Measurements from ENCODE around the gene PCDH12. TPM values are rescaled to one million over a fixed set of nuclear protein-coding genes. Genes with fewer than 3 reads are reported as not detected.
A peak's percentile ranks its signal among the peaks of the same experiment; 100 is the strongest.

The PCDH12 gene
- total RNA-seq, 1 donor from 2014 or later, result not detected

DNA sequence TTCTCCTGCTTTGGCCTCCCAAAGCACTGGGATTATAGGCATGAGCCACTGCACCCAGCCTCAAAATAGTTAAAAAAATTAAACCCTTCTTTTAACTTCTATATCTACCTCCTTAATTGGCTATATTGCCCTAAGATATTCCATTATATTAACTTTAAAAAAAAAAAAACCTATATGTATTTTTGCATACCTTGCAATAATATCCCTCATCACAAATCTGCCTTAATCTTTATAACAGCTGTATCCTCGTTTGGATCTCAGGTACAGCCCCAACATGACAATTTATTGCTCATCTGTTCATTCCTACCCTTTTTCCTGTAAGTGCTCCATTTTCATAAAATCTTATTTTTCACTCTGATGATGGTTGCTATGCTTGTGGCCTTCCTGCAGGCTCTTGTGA lies 42.2 kb upstream of the PCDH12 start:
- TF ChIP-seq, protein P1, sequence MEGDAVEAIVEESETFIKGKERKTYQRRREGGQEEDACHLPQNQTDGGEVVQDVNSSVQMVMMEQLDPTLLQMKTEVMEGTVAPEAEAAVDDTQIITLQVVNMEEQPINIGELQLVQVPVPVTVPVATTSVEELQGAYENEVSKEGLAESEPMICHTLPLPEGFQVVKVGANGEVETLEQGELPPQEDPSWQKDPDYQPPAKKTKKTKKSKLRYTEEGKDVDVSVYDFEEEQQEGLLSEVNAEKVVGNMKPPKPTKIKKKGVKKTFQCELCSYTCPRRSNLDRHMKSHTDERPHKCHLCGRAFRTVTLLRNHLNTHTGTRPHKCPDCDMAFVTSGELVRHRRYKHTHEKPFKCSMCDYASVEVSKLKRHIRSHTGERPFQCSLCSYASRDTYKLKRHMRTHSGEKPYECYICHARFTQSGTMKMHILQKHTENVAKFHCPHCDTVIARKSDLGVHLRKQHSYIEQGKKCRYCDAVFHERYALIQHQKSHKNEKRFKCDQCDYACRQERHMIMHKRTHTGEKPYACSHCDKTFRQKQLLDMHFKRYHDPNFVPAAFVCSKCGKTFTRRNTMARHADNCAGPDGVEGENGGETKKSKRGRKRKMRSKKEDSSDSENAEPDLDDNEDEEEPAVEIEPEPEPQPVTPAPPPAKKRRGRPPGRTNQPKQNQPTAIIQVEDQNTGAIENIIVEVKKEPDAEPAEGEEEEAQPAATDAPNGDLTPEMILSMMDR (conservative IDR thresholded peaks at IDR 0.05), result no peak
- H3K36me3 Mint-ChIP-seq, result peaks cover 22% of the 10 kb centered on the region

DNA sequence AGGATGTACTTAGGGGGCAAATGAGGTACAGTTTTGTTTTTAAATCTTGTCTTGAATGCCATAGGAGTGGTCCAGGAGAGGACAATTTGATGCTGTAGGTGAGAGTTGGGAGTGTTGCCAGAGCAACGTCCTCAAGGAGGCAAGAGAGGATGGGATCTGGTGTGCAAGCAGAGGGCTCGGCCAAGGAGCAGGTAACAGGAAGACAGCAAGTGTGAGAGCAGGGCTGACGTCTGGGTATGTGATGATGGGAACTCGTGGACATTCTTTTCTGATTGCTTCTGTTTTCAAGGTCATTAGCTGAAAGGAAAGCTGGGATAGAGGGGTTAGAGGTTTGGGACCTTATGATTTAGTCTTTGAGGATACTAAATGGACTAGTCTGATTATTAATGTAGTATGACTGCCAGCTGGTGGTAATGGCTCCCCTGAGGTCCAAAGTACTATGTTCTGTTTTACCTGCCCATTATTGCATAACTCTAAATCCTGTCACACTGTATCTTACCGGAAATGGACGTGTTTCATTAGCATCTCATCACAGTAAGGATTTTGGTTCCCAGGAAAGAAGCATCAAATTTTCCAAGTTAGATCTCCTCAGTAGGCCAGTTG lies 39.5 kb upstream of the PCDH12 start:
- Mint-ChIP-seq H3K27ac (no peak overlapping the region), H3K27me3 (no peaks in the 10 kb centered on the region), H3K9me3 (no peaks in the 10 kb centered on the region), H3K4me1 (ENCODE audit: unreplicated experiment) (peaks cover 5% of the 10 kb centered on the region), H3K4me3 (no peak overlapping the region), H3K36me3 (peaks cover 27% of the 10 kb centered on the region)
- TF ChIP-seq, protein P1 (conservative IDR thresholded peaks at IDR 0.05), result no peak
- DNase-seq (ENCODE audit: extremely low spot score, unreplicated experiment), result no peak

More for the DNA sequence above, 42.2 kb upstream of the PCDH12 start:
- Mint-ChIP-seq H3K27ac (no peak overlapping the region), H3K4me1 (ENCODE audit: unreplicated experiment) (peaks cover 5% of the 10 kb centered on the region), H3K4me3 (no peak overlapping the region), H3K27me3 (no peaks in the 10 kb centered on the region), H3K9me3 (no peaks in the 10 kb centered on the region)
- DNase-seq (ENCODE audit: extremely low spot score, unreplicated experiment), result no peak

DNA sequence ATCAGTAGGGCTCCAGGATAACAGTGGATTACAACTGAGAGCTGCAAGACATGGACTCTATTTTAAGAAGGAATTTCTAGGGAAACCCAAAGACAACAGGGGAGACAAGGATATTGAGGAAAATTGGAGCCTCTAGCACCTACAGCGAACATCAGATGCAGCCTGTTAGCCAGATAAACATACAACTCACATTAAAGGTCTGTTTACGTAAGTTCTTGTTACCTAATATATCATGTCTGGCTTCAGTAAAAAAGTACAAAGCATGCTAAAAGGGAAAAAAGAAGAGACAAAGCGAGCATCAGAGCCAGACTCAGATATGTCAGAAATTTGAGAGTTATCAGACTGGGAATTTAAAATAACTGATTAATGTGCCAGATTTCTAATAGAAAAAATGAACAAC lies 37.7 kb upstream of the PCDH12 start:
- no peaks in the 10 kb centered on the region for H3K27me3 Mint-ChIP-seq
- H3K9me3 Mint-ChIP-seq, result no peaks in the 10 kb centered on the region
- TF ChIP-seq, protein P1 (conservative IDR thresholded peaks at IDR 0.05), result no peak
- peaks cover 5% of the 10 kb centered on the region for H3K4me1 Mint-ChIP-seq (ENCODE audit: unreplicated experiment)
- H3K36me3 Mint-ChIP-seq, result peaks cover 31% of the 10 kb centered on the region
- H3K27ac Mint-ChIP-seq, result no peak overlapping the region
- no peak overlapping the region for H3K4me3 Mint-ChIP-seq
- no peak for DNase-seq (ENCODE audit: extremely low spot score, unreplicated experiment)

DNA sequence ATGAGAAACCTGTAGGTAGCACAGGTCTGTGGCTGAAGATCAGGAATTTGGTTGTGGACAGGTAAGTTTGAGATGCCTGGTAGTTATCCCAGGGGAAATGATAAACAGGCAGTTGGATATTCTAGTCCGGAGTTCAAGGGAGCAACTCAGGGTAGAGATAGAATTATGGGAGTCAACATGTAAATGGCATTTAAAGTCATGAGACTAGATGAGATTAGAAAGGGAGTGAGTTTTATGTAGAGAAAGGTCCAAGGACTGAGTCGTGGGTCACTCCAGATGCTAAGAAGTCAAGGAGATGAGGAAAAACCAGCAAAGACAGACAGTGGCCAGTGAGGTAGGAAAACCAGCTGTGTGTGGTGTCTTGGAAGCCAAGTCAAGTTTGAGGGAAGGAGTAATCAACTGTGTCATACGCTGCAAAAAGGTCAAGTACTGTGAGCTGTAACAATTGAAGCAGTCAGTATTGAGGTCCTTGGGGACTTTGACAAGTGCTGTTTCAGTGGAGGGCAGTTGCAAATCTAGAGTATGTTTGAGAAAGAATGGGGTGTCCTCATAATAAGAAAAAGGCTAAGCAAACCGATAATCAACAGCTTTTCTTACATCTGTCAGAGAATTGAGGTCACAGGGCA lies 36.6 kb upstream of the PCDH12 start:
- no peak overlapping the region for H3K4me3 Mint-ChIP-seq
- H3K36me3 Mint-ChIP-seq, result peaks cover 27% of the 10 kb centered on the region
- H3K27me3 Mint-ChIP-seq, result no peaks in the 10 kb centered on the region
- H3K27ac Mint-ChIP-seq, result no peak overlapping the region
- TF ChIP-seq, protein P1 (conservative IDR thresholded peaks at IDR 0.05), result no peak
- no peaks in the 10 kb centered on the region for H3K9me3 Mint-ChIP-seq
- peaks cover 5% of the 10 kb centered on the region for H3K4me1 Mint-ChIP-seq (ENCODE audit: unreplicated experiment)
- DNase-seq (ENCODE audit: extremely low spot score, unreplicated experiment), result no peak

DNA sequence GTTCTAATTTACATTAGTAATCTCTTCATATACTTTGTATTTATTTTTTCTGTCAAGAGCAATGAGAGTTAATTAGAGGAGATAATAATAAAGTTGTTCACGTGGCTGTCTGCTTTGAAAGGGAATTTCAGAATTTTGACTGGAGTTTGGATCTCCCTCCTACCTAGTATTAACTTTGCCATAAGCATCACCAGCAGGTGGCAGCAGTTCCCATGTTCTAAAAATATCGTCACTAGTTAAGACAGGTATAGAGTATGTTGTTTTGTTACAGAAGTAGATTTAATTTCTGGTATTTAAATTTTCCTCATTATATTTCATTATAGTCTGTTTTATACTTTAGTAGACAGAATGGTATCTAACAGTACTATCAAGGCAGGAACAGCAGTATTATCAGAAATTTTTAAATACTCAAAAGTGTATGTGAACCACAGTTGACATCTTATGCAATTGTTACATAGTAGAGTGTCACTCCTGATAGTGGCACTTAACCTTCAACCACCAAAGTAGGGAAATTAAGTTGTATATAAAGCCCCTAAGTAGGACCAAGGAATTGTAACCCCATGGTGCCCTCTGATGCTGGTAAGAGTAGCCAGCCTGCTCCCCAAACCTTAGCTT lies 34.5 kb upstream of the PCDH12 start:
- H3K4me1 Mint-ChIP-seq (ENCODE audit: unreplicated experiment), result peaks cover 5% of the 10 kb centered on the region
- peaks cover 24% of the 10 kb centered on the region for H3K36me3 Mint-ChIP-seq
- H3K9me3 Mint-ChIP-seq, result no peaks in the 10 kb centered on the region
- H3K4me3 Mint-ChIP-seq, result no peak overlapping the region
- H3K27ac Mint-ChIP-seq, result no peak overlapping the region
- no peaks in the 10 kb centered on the region for H3K27me3 Mint-ChIP-seq
- TF ChIP-seq, protein P1 (conservative IDR thresholded peaks at IDR 0.05), result peak; percentile 94
- no peak for DNase-seq (ENCODE audit: extremely low spot score, unreplicated experiment)

All from type B pancreatic cell (in vitro differentiated cells).